Pancreas (tissue), 10 donors: ENCODE measurements around the gene SRP72. TPM values are rescaled to one million over a fixed set of nuclear protein-coding genes. Genes with fewer than 3 reads are reported as not detected.
"Not testable (repeated sequence)": the region's sequence is repeated elsewhere in the genome, so short reads cannot be mapped to it uniquely, and the experiment has no call there.

Experiments used
- ATAC-seq, 4 donors: fragments of 200-7000 bp; cut with Tn5 transposase; one replicate each; pipeline versions ENCODE4 v1.8.0 to v1.9.1; 2020; ENCODE audit warnings: mild to moderate bottlenecking in 4 of 4, moderate library complexity in 4 of 4
- DNase-seq, 6 donors: peaks; one replicate each; pipeline ENCODE4 v3.0.0-alpha.2; 2020
- FAIRE-seq: peaks from 2 replicates; lab custom pipeline; 2012; peaks lifted over from hg19 to GRCh38; lab: Jason Lieb, UNC
- H3K27ac ChIP-seq, 4 donors: fragments of 200-600 bp; sonication (generic); 1 replicate in 3 of 4; 2 replicates in 1 of 4; pipeline versions ENCODE4 v1.5.0 to v1.8.0; 2020
- H3K27me3 ChIP-seq, 4 donors: fragments of 200-600 bp; one replicate each; pipeline ENCODE4 v1.8.0; 2021
- H3K36me3 ChIP-seq, 3 donors: fragments of 200-600 bp; sonication (generic) in 1 of 3; one replicate each; pipeline versions ENCODE4 v1.5.0 to v1.8.0; 2020 to 2021
- H3K4me1 ChIP-seq, 3 donors: fragments of 200-600 bp; one replicate each; pipeline ENCODE4 v1.8.0; 2021
- H3K4me3 ChIP-seq, 4 donors: fragments of 200-600 bp; sonication (generic) in 2 of 4; one replicate each; pipeline versions ENCODE4 v1.5.0 to v1.8.0; 2020 to 2021
- H3K9me3 ChIP-seq, 4 donors: fragments of 200-600 bp; one replicate each; pipeline ENCODE4 v1.8.0; 2021
- WGBS, 2 donors: extraction: QIAGEN DNeasy Blood & Tissue Kit; methylation state at CpG; one replicate each; pipeline ENCODE4 v1.1.7; 2013; 5-methylcytosine and 5-hydroxymethylcytosine counted together
- intact Hi-C, 3 donors: fragments of 100-400 bp; cut with DNase I; formaldehyde crosslinking; loops; one replicate each; pipeline versions ENCODE4 v1.11.1 to v1.14.2; 2022
- polyA plus RNA-seq, 2 donors: library from polyadenylated mRNA; stranded (reverse); fragments of 200-250 nt; gene quantifications; one replicate each; pipeline ENCODE4 v1.2.3, GENCODE V29; 2013
- total RNA-seq, 6 donors: library from RNA; stranded (reverse); fragmentation: NEBNext Ultra II Directional in 4 of 6; extraction: Animal tissue kit (Norgen Biotek cat#: 25700) in 4 of 6; gene quantifications; one replicate each; pipeline versions ENCODE4 v1.2.1 to v1.2.4, GENCODE V29; 2021 to 2023
- TF ChIP-seq, protein P1 (sequence below), 4 donors: fragments of 200-600 bp; sonication (generic) in 3 of 4; IDR thresholded peaks; one replicate each; pipeline versions ENCODE4 v1.5.0 to v1.8.0; 2021; ENCODE audit warnings: antibody characterized with exemption in 4 of 4
- donor health status: healthy with polysubstance abuse.
- donor health status: DM: no; HTN: no; CAD: no; lungs with moderate emphysema.
- donor health status: DM: no; HTN: no; CAD: no.
- donor health status: control.
- donor health status: control.
- donor health status: Bipolar disorder and iron deficiency.
- donor health status: DM: yes; HTN: yes; CAD: no.
- donor health status: DM: no; HTN: no; CAD: no.
- donor health status: DM: no; HTN: no; CAD: no.
- donor health status: DM: yes; HTN: yes; CAD: no.

Gene SRP72
- total and polyA plus RNA-seq, 8 donors, result 20.8 to 103 (median 64.8) TPM

DNA sequence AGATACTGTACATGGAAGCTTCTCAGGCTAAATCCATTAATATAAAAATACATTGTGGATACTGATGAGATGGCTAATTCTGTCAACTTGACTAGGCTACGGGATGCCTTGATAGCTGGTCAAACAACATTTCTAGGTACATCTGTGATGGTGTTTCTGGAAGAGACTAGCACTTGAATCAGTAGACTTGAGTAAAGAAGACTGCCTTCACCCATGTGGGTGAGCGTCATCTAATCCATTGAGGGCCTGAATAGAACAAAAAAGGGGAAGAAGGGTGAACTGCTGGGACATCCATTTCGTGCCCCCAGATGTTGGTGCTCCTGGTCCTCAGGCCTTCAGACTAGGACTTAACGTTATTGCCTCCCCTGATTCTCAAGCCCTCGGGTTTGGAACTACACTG, 3.7 kb upstream of the SRP72 start:
- no peak for FAIRE-seq
- WGBS, 2 donors, result 87 to 91% methylated on average over 5 of the region's 5 CpGs
- Histone ChIP-seq H3K9me3 (no peaks in the 10 kb centered on the region), H3K27me3 (no peaks in the 10 kb centered on the region), H3K4me3 (no peak overlapping the region), H3K4me1 (peaks cover 11 to 17% (median 12%) of the 10 kb centered on the region in 3 donors), H3K27ac (no peak overlapping the region), H3K36me3 (peaks cover 0 to 10% (median 0%) of the 10 kb centered on the region in 3 donors)
- no peak for ATAC-seq
- DNase-seq, result no peak
- intact Hi-C loops, result no loop called here
- TF ChIP-seq, protein P1, sequence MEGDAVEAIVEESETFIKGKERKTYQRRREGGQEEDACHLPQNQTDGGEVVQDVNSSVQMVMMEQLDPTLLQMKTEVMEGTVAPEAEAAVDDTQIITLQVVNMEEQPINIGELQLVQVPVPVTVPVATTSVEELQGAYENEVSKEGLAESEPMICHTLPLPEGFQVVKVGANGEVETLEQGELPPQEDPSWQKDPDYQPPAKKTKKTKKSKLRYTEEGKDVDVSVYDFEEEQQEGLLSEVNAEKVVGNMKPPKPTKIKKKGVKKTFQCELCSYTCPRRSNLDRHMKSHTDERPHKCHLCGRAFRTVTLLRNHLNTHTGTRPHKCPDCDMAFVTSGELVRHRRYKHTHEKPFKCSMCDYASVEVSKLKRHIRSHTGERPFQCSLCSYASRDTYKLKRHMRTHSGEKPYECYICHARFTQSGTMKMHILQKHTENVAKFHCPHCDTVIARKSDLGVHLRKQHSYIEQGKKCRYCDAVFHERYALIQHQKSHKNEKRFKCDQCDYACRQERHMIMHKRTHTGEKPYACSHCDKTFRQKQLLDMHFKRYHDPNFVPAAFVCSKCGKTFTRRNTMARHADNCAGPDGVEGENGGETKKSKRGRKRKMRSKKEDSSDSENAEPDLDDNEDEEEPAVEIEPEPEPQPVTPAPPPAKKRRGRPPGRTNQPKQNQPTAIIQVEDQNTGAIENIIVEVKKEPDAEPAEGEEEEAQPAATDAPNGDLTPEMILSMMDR (IDR thresholded peaks at IDR 0.05), result no peak

DNA sequence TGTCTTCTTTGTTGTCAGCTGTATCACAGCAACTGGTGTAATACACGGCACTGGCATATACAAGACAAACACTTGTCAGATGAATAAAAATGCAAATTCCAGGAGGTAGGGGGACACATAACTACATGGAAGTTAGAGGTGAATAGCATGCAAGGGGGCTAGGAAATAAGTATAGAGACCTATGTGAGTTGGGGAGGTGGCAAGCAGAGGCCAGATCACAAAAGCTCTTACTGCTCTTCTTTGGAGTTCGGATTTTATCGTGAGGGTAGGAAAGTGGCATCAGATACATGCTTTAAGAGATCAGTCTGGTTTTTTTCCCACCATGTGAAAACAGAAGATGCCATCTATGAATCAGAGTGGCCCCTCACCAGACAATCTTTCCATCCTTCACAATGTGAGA, 2.8 kb upstream of the SRP72 start:
- Histone ChIP-seq H3K9me3 (no peaks in the 10 kb centered on the region), H3K36me3 (peaks cover 0 to 8% (median 0%) of the 10 kb centered on the region in 3 donors), H3K27ac (no peak overlapping the region), H3K4me3 (no peak overlapping the region), H3K4me1 (peaks cover 11 to 25% (median 21%) of the 10 kb centered on the region in 3 donors), H3K27me3 (no peaks in the 10 kb centered on the region)
- FAIRE-seq (no peak), ATAC-seq (no peak), DNase-seq (no peak)
- intact Hi-C loops, result no loop called here
- TF ChIP-seq, protein P1 (IDR thresholded peaks at IDR 0.05), result no peak
- 59 to 72% methylated on average over 3 of the region's 3 CpGs for WGBS, 2 donors

DNA sequence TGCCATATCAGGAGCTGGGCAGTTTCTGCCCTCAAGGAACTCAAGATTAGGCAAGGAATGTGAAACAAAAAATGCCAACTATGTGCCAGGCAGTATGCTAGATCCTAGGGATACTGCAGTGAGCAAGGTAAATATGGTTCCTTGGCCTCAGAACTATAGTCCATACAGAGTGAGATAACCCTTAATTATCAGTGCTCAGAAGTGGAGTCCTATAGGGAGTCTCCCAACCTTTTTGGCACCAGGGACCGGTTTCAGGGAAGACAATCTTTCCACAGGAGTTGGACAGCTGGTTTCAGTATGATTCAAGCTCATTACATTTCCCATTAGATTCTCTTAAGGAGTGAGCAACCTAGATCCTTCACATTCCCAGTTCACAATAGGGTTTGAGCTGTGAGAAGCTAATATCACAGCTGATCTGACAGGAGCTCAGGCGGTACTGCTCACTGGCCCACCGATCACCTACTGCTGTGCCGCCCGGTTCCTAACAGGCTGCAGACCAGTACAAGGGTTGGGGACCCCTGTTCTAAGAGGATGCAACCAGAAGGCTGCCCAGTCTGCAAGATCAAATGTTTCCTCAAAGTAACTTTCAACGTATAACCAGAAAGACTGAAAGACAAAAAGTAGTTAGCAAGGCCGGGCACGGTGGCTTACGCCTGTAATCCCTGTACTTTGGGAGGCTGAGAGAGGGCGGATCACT, 1.7 kb upstream of the SRP72 start:
- H3K27ac ChIP-seq, result no peak overlapping the region
- TF ChIP-seq, protein P1 (IDR thresholded peaks at IDR 0.05), result no peak
- H3K4me3 ChIP-seq, result peak overlapping the region in 2 of 4 donors; percentile 89 to 93
- intact Hi-C loops, result no loop called here
- no peaks in the 10 kb centered on the region for H3K9me3 ChIP-seq
- no peak for DNase-seq
- H3K36me3 ChIP-seq, result peaks cover 0 to 9% (median 0%) of the 10 kb centered on the region in 3 donors
- ATAC-seq, result no peak
- peaks cover 11 to 28% (median 21%) of the 10 kb centered on the region in 3 donors for H3K4me1 ChIP-seq
- 54 to 62% methylated on average over 10 of the region's 10 CpGs for WGBS, 2 donors
- H3K27me3 ChIP-seq, result no peaks in the 10 kb centered on the region
- no peak for FAIRE-seq

DNA sequence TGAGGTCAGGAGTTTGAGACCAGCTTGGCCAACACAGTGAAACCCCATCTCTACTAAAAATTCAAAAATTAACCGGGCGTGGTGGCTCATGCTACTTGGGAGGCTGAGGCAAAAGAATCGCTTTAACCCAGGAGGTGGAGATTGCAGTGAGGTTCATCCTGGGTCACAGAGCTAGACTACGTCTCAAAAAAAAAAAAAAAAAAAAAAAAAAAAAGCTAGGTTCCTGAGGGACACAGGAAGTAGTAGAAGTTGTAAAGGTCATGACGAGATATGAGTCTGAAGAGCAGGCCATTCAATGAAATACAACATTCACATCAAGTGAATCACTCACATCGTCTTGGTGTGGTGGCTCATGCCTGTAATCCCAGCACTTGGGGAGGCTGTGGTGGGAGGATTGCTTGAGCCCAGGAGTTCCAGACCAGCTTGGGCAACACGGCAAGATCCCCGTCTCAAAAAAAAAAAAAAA, 1.1 kb upstream of the SRP72 start:
- 9 to 15% methylated on average over 7 to 8 of the region's 8 CpGs for WGBS, 2 donors
- intact Hi-C loops, DNase-seq: not testable (repeated sequence)

DNA sequence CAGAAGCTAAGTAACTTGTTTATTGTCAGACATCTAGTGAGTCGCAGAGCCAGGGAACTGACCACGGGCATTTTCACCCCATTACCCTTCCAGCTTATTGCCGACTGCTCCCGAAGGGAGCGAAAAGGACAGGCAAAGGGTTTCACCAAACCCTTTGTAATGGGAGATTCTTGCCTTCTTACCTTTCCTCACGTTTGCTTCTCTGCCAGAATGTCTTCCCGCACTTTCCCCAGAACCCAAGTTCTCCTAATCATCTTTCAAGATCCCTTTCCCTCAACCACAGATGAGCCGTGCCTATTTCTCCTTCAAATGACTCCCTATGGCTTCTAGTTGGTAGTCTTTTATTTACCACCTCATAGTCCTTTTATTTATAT, 520 bp upstream of the SRP72 start:
- FAIRE-seq (no peak), DNase-seq (no peak), ATAC-seq (peak in 1 of 4 donors; percentile 7)
- peaks cover 11 to 28% (median 21%) of the 10 kb centered on the region in 3 donors for H3K4me1 ChIP-seq
- TF ChIP-seq, protein P1 (IDR thresholded peaks at IDR 0.05), result no peak
- H3K36me3 ChIP-seq, result peaks cover 0 to 14% (median 4%) of the 10 kb centered on the region in 3 donors
- H3K27me3 ChIP-seq, result no peaks in the 10 kb centered on the region
- no peaks in the 10 kb centered on the region for H3K9me3 ChIP-seq
- H3K27ac ChIP-seq, result peak overlapping the region; percentile 86 to 91 (median 89)
- intact Hi-C loops, result no loop called here
- 0% methylated on average over 8 of the region's 8 CpGs for whole genome bisulfite sequencing, 2 donors
- H3K4me3 ChIP-seq, result peak overlapping the region; percentile 89 to 98 (median 92)

More for the DNA sequence above, 1.1 kb upstream of the SRP72 start:
- Histone ChIP-seq H3K27ac (peak overlapping the region in 1 of 4 donors; percentile 91), H3K36me3 (peaks cover 0 to 14% (median 0%) of the 10 kb centered on the region in 3 donors), H3K4me3 (peak overlapping the region in 3 of 4 donors; percentile 89 to 93 (median 90)), H3K4me1 (peaks cover 11 to 28% (median 21%) of the 10 kb centered on the region in 3 donors)
- peak; percentile 3 to 47 (median 21) for ATAC-seq
- not testable (repeated sequence) for H3K9me3 ChIP-seq, H3K27me3 ChIP-seq, FAIRE-seq
